Stimulated activated CD4-positive, alpha-beta T cell treated with anti-CD3 and anti-CD28 coated beads, Interleukin-4, amount 100 ng/mL, for 4 hours (primary cell): Measurements from ENCODE around the gene KLHL26.
A peak's percentile ranks its signal among the peaks of the same experiment; 100 is the strongest.

Experiments used
- DNase-seq, 2 experiments: peaks; one replicate each; pipeline ENCODE4 v3.0.0-alpha.2; 2020

The KLHL26 gene

GRCh38 chr19:18601875-18602274 is 35.0 kb upstream of the KLHL26 start:
- no peak for DNase-seq

GRCh38 chr19:18603255-18603957 is 33.4 kb upstream of the KLHL26 start:
- DNase-seq, result no peak

GRCh38 chr19:18603958-18604819 is 32.6 kb upstream of the KLHL26 start:
- no peak for DNase-seq

GRCh38 chr19:18604820-18605159 is 32.0 kb upstream of the KLHL26 start:
- DNase-seq, result no peak

GRCh38 chr19:18605196-18605545 is 31.7 kb upstream of the KLHL26 start:
- no peak for DNase-seq

- DNase-seq, result no peak
Observed at GRCh38 chr19:18605546-18606280, 31.1 kb upstream of the KLHL26 start.

- no peak for DNase-seq
Observed at GRCh38 chr19:18606281-18607225, 30.3 kb upstream of the KLHL26 start, which contains the start of gene CRLF1. Gene CRLF1, minus strand, starts transcription at chr19:18606799. Its CDS starts 143 bp downstream, at chr19:18606656.

- peak in 1 of 2 experiments; percentile 57 for DNase-seq
Observed at GRCh38 chr19:18607226-18608101, 29.4 kb upstream of the KLHL26 start.

- DNase-seq, result no peak
Observed at GRCh38 chr19:18608102-18608804, 28.6 kb upstream of the KLHL26 start.

GRCh38 chr19:18608805-18609716 is 27.8 kb upstream of the KLHL26 start:
- DNase-seq, result no peak

GRCh38 chr19:18609717-18610051 is 27.1 kb upstream of the KLHL26 start:
- DNase-seq, result no peak

- DNase-seq, result no peak
Observed at GRCh38 chr19:18610245-18610555, 26.6 kb upstream of the KLHL26 start.

- DNase-seq, result no peak
Observed at GRCh38 chr19:18610556-18611326, 26.1 kb upstream of the KLHL26 start.

GRCh38 chr19:18611327-18612050 is 25.3 kb upstream of the KLHL26 start:
- peak in 1 of 2 experiments; percentile 48 for DNase-seq

- DNase-seq, result no peak
Observed at GRCh38 chr19:18612051-18612771, 24.6 kb upstream of the KLHL26 start.

GRCh38 chr19:18612772-18613588 is 23.8 kb upstream of the KLHL26 start, which contains the start of gene TMEM59L:
Gene TMEM59L, plus strand, starts transcription at chr19:18612870. Its CDS starts 89 bp downstream, at chr19:18612959.
- DNase-seq, result peak; percentile 31 to 50
